A549 (cell line): Measurements from ENCODE around the gene NNAT. TPM values are rescaled to one million over a fixed set of nuclear protein-coding genes. Genes with fewer than 3 reads are reported as not detected.

Source experiments
- ATAC-seq, 2 experiments: fragments of 200-7000 bp in 1 of 2; fragments of >200 bp in 1 of 2; cut with Nextera tagmentation in 1 of 2; cut with Tn5 transposase in 1 of 2; 3 replicates each; pipeline versions ENCODE4 v1.8.0 to v1.9.1; 2018 to 2020; ENCODE audit warnings: mild to moderate bottlenecking in 1 of 2, moderate library complexity in 1 of 2
- CTCF ChIA-PET: fragments of 300-600 bp; sonication (Branson Sonifier 250); formaldehyde crosslinking; extraction: SDS; loops from one replicate; lab custom pipeline; 2021; ENCODE audit warnings: antibody characterized with exemption, inconsistent platforms; lab: Yijun Ruan, JAX
- POLR2A ChIA-PET: fragments of 350-600 bp; formaldehyde crosslinking; extraction: SDS; loops from one replicate; lab custom pipeline; 2021; ENCODE audit warnings: antibody characterized with exemption, inconsistent platforms; lab: Yijun Ruan, JAX
- DNase-seq, 2 experiments: peaks; one replicate each; pipeline versions ENCODE4 v3.0.0 to v3.0.0-alpha.2; 2011 to 2016; ENCODE audit warnings: low read depth in 1 of 2, low spot score in 1 of 2
- FAIRE-seq: peaks from 2 replicates; lab custom pipeline; 2011; peaks lifted over from hg19 to GRCh38; lab: Jason Lieb, UNC
- H3K27ac ChIP-seq, 2 experiments: fragments of >200 bp; sonication (Bioruptor Twin); formaldehyde crosslinking; 3 replicates each; pipeline ENCODE4 v1.5.1; 2016 to 2017
- H3K4me1 ChIP-seq: fragments of >200 bp; sonication (Bioruptor Twin); formaldehyde crosslinking; 3 replicates; pipeline ENCODE4 v1.6.1; 2016
- H3K4me2 ChIP-seq: fragments of >200 bp; sonication (Bioruptor Twin); formaldehyde crosslinking; 3 replicates; pipeline ENCODE4 v1.6.1; 2016
- H3K4me3 ChIP-seq: fragments of >200 bp; sonication (Bioruptor Twin); formaldehyde crosslinking; 3 replicates; pipeline ENCODE4 v1.5.1; 2016
- H3K9me3 ChIP-seq: fragments of >200 bp; sonication (Bioruptor Twin); formaldehyde crosslinking; 3 replicates; pipeline ENCODE4 v1.6.1; 2016
- BHLHE40 ChIP-seq: IDR thresholded peaks from 2 replicates; pipeline ENCODE4 v1.6.1; 2012; ENCODE audit warnings: low read depth, low read length, inconsistent platforms
- CBX2 ChIP-seq: fragments of 200-600 bp; sonication (generic); IDR thresholded peaks from 2 replicates; pipeline ENCODE4 v1.6.1; 2016; ENCODE audit warnings: low read depth, mild to moderate bottlenecking, borderline replicate concordance
- CBX8 ChIP-seq: fragments of 200-600 bp; sonication (generic); IDR thresholded peaks from 2 replicates; pipeline ENCODE4 v1.6.1; 2016
- EHF ChIP-seq: fragments of 250-450 bp; sonication (Bioruptor Pico); IDR thresholded peaks from 2 replicates; pipeline ENCODE4 v1.5.0; 2020; ENCODE audit warnings: mild to moderate bottlenecking
- EHMT2 ChIP-seq: fragments of 200-600 bp; sonication (generic); IDR thresholded peaks from 2 replicates; pipeline ENCODE4 v1.6.1; 2016; ENCODE audit warnings: antibody characterized with exemption, low read depth, mild to moderate bottlenecking, moderate library complexity
- EP300 ChIP-seq, 2 experiments: fragments of >200 bp; sonication (Bioruptor Twin); formaldehyde crosslinking; IDR thresholded peaks; 2 replicates in 1 of 2; 3 replicates in 1 of 2; pipeline ENCODE4 v1.6.1; 2016 to 2017
- HOXA7 ChIP-seq: fragments of 250-450 bp; sonication (Bioruptor Pico); IDR thresholded peaks from 2 replicates; pipeline ENCODE4 v1.5.0; 2020; ENCODE audit warnings: mild to moderate bottlenecking, moderate library complexity
- HOXB13 ChIP-seq: fragments of 250-450 bp; sonication (Bioruptor Pico); IDR thresholded peaks from 2 replicates; pipeline ENCODE4 v1.5.0; 2020; ENCODE audit warnings: low read depth, mild to moderate bottlenecking, moderate library complexity
- HOXB5 ChIP-seq: fragments of 250-450 bp; sonication (Bioruptor Pico); IDR thresholded peaks from 2 replicates; pipeline ENCODE4 v1.5.0; 2020; ENCODE audit warnings: mild to moderate bottlenecking, moderate library complexity
- JUNB ChIP-seq: fragments of >200 bp; sonication (Bioruptor Twin); formaldehyde crosslinking; IDR thresholded peaks from 2 replicates; pipeline ENCODE4 v1.6.1; 2016
- PHF8 ChIP-seq: fragments of 200-600 bp; sonication (generic); IDR thresholded peaks from 2 replicates; pipeline ENCODE4 v1.6.1; 2016; ENCODE audit warnings: low read depth, mild to moderate bottlenecking, antibody characterized with exemption, moderate library complexity, borderline replicate concordance
- POLR2A ChIP-seq: IDR thresholded peaks from 2 replicates; pipeline ENCODE4 v1.6.1; 2012; ENCODE audit warnings: mild to moderate bottlenecking, low read length
- POLR2AphosphoS2 ChIP-seq: conservative IDR thresholded peaks from 2 replicates; pipeline ENCODE4 v1.6.1; 2012; ENCODE audit warnings: low read length, improper control_type of control experiment, inconsistent platforms
- RAD21 ChIP-seq, 2 experiments: fragments of >200 bp in 1 of 2; sonication (Bioruptor Twin) in 1 of 2; formaldehyde crosslinking in 1 of 2; IDR thresholded peaks in 1 of 2; conservative IDR thresholded peaks in 1 of 2; 2 replicates in 1 of 2; 3 replicates in 1 of 2; pipeline ENCODE4 v1.6.1; 2012 to 2018; ENCODE audit warnings: inconsistent platforms in 1 of 2
- RARB ChIP-seq: fragments of 250-450 bp; sonication (Bioruptor Pico); IDR thresholded peaks from 2 replicates; pipeline ENCODE4 v1.8.0; 2021; ENCODE audit warnings: mild to moderate bottlenecking, moderate library complexity
- RCOR1 ChIP-seq: fragments of 150-350 bp; IDR thresholded peaks from 2 replicates; pipeline ENCODE4 v1.6.1; 2014; ENCODE audit warnings: antibody characterized with exemption, low read length, low read depth
- RNF2 ChIP-seq: fragments of 200-600 bp; sonication (generic); IDR thresholded peaks from 2 replicates; pipeline ENCODE4 v1.6.1; 2016; ENCODE audit warnings: low read depth, mild to moderate bottlenecking, antibody characterized with exemption, moderate library complexity, borderline replicate concordance
- TP53 ChIP-seq: fragments of 250-450 bp; sonication (Bioruptor Pico); IDR thresholded peaks from 2 replicates; pipeline ENCODE4 v1.5.0; 2021; ENCODE audit warnings: mild to moderate bottlenecking, moderate library complexity
- ZC3H11A ChIP-seq: fragments of 450-650 bp; IDR thresholded peaks from 2 replicates; pipeline ENCODE4 v1.6.1; 2014; ENCODE audit warnings: antibody characterized with exemption, mild to moderate bottlenecking
- WGBS: methylation state at CpG from one replicate; pipeline ENCODE4 v1.1.6; 2017; ENCODE audit errors: missing lambda C conversion rate; 5-methylcytosine and 5-hydroxymethylcytosine counted together
- polyA plus RNA-seq, 4 experiments: library from polyadenylated mRNA; depleted of rRNA in 3 of 4; stranded (reverse); fragments of >200 nt; fragmentation: RNase III in 1 of 4; extraction: RNeasy Plus Mini Kit Qiagen cat#74134 plus additional on column Dnase treatment in 1 of 4; gene quantifications; 2 replicates in 3 of 4; 3 replicates in 1 of 4; pipeline ENCODE4 v1.2.3, GENCODE V29; 2011 to 2017
- TF ChIP-seq, protein P1 (sequence below): fragments of 450-650 bp; IDR thresholded peaks from 2 replicates; pipeline ENCODE4 v1.6.1; 2014; ENCODE audit warnings: antibody characterized with exemption
- TF ChIP-seq, protein P2 (sequence below): IDR thresholded peaks from 2 replicates; pipeline ENCODE4 v1.6.1; 2012
- TF ChIP-seq, protein P3 (sequence below): IDR thresholded peaks from 2 replicates; pipeline ENCODE4 v1.6.1; 2012
- TF ChIP-seq, protein P4 (sequence below): fragments of 250-450 bp; sonication (Bioruptor Pico); IDR thresholded peaks from 2 replicates; pipeline ENCODE4 v1.5.0; 2020; ENCODE audit warnings: low read depth, mild to moderate bottlenecking, moderate library complexity

The NNAT gene
- polyA plus RNA-seq, 2 of the 4 experiments (the other 2 are of a cell fraction): not detected

DNA sequence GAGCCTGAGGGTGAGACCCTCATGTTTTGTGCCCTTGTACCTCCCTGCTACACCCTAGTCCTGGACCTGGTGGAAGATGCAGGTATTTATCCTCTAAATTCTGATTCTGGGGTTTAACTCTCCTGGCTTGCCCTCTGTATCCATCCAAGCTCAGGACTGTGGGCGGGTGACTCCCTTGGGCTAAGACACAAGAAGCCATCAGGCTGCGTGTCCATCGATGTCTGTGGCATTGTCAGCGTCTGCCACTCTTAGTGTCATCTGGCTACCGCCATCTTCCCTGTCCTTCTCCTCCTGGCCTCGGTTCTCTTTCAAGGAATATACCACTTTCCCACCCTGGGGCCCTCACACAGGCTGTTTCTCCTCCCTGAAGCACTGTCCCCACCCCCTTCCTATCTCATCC is 35.5 kb downstream of the NNAT start:
- no peak overlapping the region for H3K27ac ChIP-seq
- POLR2A ChIA-PET: no interaction called here
- CTCF ChIA-PET: interaction anchor here (2.8 kb wide), 1 partner anchor 9 kb away, joined by 32 read pairs; no protein-coding TSS in a partner anchor
- TF ChIP-seq POLR2AphosphoS2 (no peak), RARB (CRISPR knock-in tag) (no peak), JUNB (no peak), ZC3H11A (no peak), TP53 (CRISPR knock-in tag) (no peak), BHLHE40 (no peak), EP300 (IDR thresholded peaks at IDR 0.05) (no peak), RCOR1 (no peak)
- TF ChIP-seq, protein P1, sequence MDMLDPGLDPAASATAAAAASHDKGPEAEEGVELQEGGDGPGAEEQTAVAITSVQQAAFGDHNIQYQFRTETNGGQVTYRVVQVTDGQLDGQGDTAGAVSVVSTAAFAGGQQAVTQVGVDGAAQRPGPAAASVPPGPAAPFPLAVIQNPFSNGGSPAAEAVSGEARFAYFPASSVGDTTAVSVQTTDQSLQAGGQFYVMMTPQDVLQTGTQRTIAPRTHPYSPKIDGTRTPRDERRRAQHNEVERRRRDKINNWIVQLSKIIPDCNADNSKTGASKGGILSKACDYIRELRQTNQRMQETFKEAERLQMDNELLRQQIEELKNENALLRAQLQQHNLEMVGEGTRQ: no peak
- TF ChIP-seq, protein P2, sequence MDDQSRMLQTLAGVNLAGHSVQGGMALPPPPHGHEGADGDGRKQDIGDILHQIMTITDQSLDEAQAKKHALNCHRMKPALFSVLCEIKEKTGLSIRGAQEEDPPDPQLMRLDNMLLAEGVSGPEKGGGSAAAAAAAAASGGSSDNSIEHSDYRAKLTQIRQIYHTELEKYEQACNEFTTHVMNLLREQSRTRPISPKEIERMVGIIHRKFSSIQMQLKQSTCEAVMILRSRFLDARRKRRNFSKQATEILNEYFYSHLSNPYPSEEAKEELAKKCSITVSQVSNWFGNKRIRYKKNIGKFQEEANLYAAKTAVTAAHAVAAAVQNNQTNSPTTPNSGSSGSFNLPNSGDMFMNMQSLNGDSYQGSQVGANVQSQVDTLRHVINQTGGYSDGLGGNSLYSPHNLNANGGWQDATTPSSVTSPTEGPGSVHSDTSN: no peak
- WGBS: 66% methylated on average over 6 of the region's 6 CpGs
- no peak overlapping the region for H3K4me2 ChIP-seq
- H3K4me1 ChIP-seq: no peaks in the 10 kb centered on the region; the same call in 2 of the 3 replicates
- FAIRE-seq: no peak
- ATAC-seq: no peak
- H3K4me3 ChIP-seq: no peak overlapping the region
- no peak for DNase-seq
- no peaks in the 10 kb centered on the region for H3K9me3 ChIP-seq

DNA sequence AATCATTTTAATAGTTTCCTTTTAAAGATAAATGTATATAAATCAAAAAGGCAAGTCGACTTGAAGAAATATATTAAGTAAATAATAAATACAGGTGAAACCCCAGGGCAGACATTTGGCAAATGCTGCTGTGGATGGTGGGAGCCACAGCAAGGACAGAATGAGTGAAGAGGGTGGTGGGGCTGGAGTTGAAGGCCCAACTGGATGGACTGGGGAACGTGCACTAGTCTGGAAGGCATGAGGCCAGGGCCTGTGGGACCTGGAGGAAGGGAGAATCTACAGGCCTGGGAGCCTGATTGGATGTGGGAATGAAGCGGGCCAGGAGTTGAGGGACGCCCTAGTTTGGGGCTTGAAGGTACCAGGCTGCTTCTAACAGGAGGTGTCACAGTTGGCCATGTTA is 37.3 kb downstream of the NNAT start:
- Histone ChIP-seq H3K4me3 (no peak overlapping the region), H3K9me3 (no peaks in the 10 kb centered on the region), H3K4me1 (no peaks in the 10 kb centered on the region)
- no peak for FAIRE-seq
- TF ChIP-seq HOXB13 (no peak), RCOR1 (no peak), HOXB5 (no peak), POLR2A (no peak)
- TF ChIP-seq, all 56 proteins: peak for 0
- WGBS: 51% methylated on average over 4 of the region's 4 CpGs
- Histone ChIP-seq H3K27ac (no peak overlapping the region), H3K4me2 (no peak overlapping the region)
- ATAC-seq: no peak
- DNase-seq: no peak
- ChIA-PET CTCF (interaction anchor here (1.3 kb wide), 1 partner anchor 288 kb away, joined by 4 read pairs; no protein-coding TSS in a partner anchor), POLR2A (no interaction called here)

DNA sequence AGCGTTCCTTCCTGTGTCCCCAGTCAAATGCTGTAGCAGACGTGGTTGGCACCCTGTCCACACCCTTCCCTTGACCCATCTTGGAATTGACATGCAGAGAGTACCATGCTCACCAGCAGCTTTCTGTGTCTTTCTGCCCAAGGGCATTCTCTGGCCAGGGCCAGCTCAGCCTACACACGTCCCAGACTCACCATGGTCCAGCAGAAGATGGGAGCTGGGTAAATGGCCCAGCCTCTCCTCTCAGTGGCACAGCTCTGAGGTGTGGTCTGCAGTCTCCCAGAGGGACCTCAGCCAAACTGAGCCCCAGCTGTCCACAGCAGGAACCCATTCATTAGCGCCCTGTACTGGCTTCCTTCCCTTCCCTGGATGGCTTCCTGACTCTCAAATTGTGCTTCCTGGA is 37.7 kb downstream of the NNAT start:
- 58% methylated on average over 4 of the region's 4 CpGs for WGBS
- ChIA-PET CTCF (interaction anchor here (1.3 kb wide), 1 partner anchor 288 kb away, joined by 4 read pairs; no protein-coding TSS in a partner anchor), POLR2A (no interaction called here)
- Histone ChIP-seq H3K27ac (no peak overlapping the region), H3K4me2 (no peak overlapping the region), H3K9me3 (no peaks in the 10 kb centered on the region), H3K4me3 (no peak overlapping the region), H3K4me1 (no peaks in the 10 kb centered on the region)
- ATAC-seq: no peak
- FAIRE-seq: no peak
- DNase-seq: no peak
- TF ChIP-seq RNF2 (no peak), CBX2 (no peak), POLR2A (no peak), HOXA7 (CRISPR knock-in tag) (no peak), EHMT2 (no peak), CBX8 (no peak), PHF8 (no peak), EHF (CRISPR knock-in tag) (no peak), RAD21 (conservative IDR thresholded peaks at IDR 0.05 in 1 of 2, IDR thresholded peaks at IDR 0.05 in 1 of 2) (no peak)
- TF ChIP-seq, protein P1: no peak
- TF ChIP-seq, protein P3, sequence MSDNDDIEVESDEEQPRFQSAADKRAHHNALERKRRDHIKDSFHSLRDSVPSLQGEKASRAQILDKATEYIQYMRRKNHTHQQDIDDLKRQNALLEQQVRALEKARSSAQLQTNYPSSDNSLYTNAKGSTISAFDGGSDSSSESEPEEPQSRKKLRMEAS: no peak
- TF ChIP-seq, protein P2: no peak
- TF ChIP-seq, protein P4, sequence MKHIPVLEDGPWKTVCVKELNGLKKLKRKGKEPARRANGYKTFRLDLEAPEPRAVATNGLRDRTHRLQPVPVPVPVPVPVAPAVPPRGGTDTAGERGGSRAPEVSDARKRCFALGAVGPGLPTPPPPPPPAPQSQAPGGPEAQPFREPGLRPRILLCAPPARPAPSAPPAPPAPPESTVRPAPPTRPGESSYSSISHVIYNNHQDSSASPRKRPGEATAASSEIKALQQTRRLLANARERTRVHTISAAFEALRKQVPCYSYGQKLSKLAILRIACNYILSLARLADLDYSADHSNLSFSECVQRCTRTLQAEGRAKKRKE (CRISPR knock-in tag): no peak
